Mucosa of rectum (tissue), 2 donors: Measurements from ENCODE around the gene PCYT2.

ENCODE experiments used
- H3K27ac ChIP-seq, 2 donors: one replicate each; pipeline ENCODE4 v1.7.0; 2013; ENCODE audit warnings: inconsistent platforms in 2 of 2, low read depth in 2 of 2, low read length in 2 of 2
- H3K27me3 ChIP-seq, 2 donors: one replicate each; pipeline ENCODE4 v1.7.0; 2013; ENCODE audit warnings: low read length in 2 of 2; ENCODE audit not compliant: control insufficient read depth in 2 of 2, insufficient read depth in 2 of 2
- H3K36me3 ChIP-seq, 2 donors: one replicate each; pipeline ENCODE4 v1.7.0; 2013; ENCODE audit warnings: low read length in 2 of 2; ENCODE audit not compliant: control insufficient read depth in 2 of 2, insufficient read depth in 2 of 2
- H3K4me1 ChIP-seq, 2 donors: one replicate each; pipeline ENCODE4 v1.7.0; 2013; ENCODE audit warnings: low read length in 2 of 2, mild to moderate bottlenecking in 1 of 2; ENCODE audit not compliant: control insufficient read depth in 2 of 2, insufficient read depth in 2 of 2
- H3K4me3 ChIP-seq, 2 donors: one replicate each; pipeline ENCODE4 v1.7.0; 2013; ENCODE audit warnings: low read length in 2 of 2
- H3K9ac ChIP-seq, 2 donors: one replicate each; pipeline ENCODE4 v1.7.0; 2013; ENCODE audit warnings: low read length in 2 of 2, low read depth in 1 of 2, mild to moderate bottlenecking in 1 of 2
- H3K9me3 ChIP-seq, 2 donors: one replicate each; pipeline ENCODE4 v1.7.0; 2013; ENCODE audit warnings: low read length in 2 of 2; ENCODE audit not compliant: control insufficient read depth in 2 of 2
- donor health status: healthy.
- donor health status: Normal muscosa, but diverticular disease.

Gene PCYT2

DNA sequence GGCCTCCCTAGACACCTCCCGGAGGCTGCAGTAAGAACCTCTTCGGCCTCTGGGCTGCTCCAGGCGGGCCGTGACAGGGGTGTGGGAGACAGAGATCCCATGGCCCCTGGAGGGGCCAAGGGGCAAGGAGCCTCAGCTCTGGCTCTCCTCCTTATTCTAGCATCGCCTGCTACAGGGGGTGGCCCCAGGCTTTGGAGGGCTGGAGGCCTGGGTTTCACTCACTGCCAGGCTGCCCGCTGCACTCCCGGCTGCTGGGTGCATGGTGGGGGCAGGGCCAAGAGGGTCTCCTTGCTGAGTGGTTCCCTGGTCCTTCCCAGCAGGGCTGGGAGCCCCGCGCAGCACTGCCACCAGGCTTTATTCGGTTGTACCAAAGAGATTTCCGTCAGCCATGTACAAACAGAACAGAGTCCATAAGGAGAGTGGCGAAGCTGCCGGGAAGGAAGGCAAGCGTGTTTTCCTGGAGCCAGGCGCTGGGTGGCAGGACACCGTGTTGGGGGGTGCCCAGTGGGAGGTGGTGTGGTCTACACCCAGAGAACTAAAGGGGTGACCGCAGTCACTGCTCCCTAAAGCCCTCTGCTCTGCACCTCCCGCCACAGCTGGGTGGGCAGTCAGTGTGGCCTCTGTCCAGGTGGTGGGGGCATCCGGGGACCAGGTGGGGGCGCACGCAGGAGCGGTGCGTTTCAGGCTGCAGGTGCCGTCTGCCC, 7.2 kb downstream of the PCYT2 start:
- Histone ChIP-seq H3K27ac (no peak overlapping the region), H3K9ac (no peak overlapping the region), H3K4me1 (peaks cover 0 to 3% of the 10 kb centered on the region in 2 donors), H3K4me3 (no peak overlapping the region), H3K9me3 (no peaks in the 10 kb centered on the region), H3K36me3 (peaks cover 21 to 32% of the 10 kb centered on the region in 2 donors), H3K27me3 (peaks cover 0 to 3% of the 10 kb centered on the region in 2 donors)

DNA sequence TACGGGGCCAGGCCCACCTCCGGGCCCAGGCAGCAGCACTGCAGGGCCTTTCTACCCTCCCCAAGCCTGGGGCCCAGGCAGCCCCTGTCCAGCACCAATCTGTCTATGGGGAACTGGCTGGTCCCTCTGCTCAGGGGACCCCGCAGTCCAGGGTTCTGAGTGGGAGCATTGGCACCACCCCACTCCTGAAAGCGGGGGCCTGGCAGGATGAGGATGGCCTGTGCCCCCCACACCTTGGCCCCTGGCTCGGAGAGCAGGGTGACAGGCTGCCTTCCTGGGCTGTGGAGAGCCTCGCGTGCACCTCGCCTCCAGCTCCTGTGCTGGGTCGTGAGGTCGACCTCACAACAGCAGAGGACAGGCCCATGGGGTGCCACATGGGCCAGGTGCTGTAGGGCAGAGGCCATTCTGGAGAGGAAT, 7.8 kb downstream of the PCYT2 start:
- H3K27ac ChIP-seq = no peak overlapping the region
- H3K9me3 ChIP-seq = no peaks in the 10 kb centered on the region
- H3K9ac ChIP-seq = no peak overlapping the region
- H3K4me3 ChIP-seq = no peak overlapping the region
- H3K27me3 ChIP-seq = peaks cover 0 to 3% of the 10 kb centered on the region in 2 donors
- H3K4me1 ChIP-seq = peaks cover 0 to 3% of the 10 kb centered on the region in 2 donors
- peaks cover 23 to 38% of the 10 kb centered on the region in 2 donors for H3K36me3 ChIP-seq

GRCh38 chr17:81902653-81903414, 8.4 kb downstream of the PCYT2 start:
- Histone ChIP-seq H3K27ac (no peak overlapping the region), H3K9me3 (no peaks in the 10 kb centered on the region), H3K27me3 (peaks cover 0 to 3% of the 10 kb centered on the region in 2 donors), H3K9ac (peak overlapping the region in 1 of 2 donors; percentile 38), H3K4me1 (peaks cover 0 to 3% of the 10 kb centered on the region in 2 donors), H3K36me3 (peaks cover 23 to 37% of the 10 kb centered on the region in 2 donors), H3K4me3 (no peak overlapping the region)

- peak within 1 kb of the TSS in 1 of 2 donors; percentile 2 for H3K4me3 ChIP-seq
- H3K4me1 ChIP-seq = peaks cover 0 to 3% of the 10 kb centered on the region in 2 donors
- peaks cover 0 to 3% of the 10 kb centered on the region in 2 donors for H3K27me3 ChIP-seq
- H3K9me3 ChIP-seq = no peaks in the 10 kb centered on the region
- peak within 1 kb of the TSS in 1 of 2 donors; percentile 38 for H3K9ac ChIP-seq
- H3K27ac ChIP-seq = no peak within 1 kb of the TSS
- H3K36me3 ChIP-seq = peaks cover 23 to 30% of the 10 kb centered on the region in 2 donors
These were observed 9.1 kb downstream of the PCYT2 start, which contains the start of gene NPB for GRCh38 chr17:81902023-81902652. TSS of gene NPB (plus strand) at chr17:81902238. CDS start at chr17:81902278, 40 bp downstream.

DNA sequence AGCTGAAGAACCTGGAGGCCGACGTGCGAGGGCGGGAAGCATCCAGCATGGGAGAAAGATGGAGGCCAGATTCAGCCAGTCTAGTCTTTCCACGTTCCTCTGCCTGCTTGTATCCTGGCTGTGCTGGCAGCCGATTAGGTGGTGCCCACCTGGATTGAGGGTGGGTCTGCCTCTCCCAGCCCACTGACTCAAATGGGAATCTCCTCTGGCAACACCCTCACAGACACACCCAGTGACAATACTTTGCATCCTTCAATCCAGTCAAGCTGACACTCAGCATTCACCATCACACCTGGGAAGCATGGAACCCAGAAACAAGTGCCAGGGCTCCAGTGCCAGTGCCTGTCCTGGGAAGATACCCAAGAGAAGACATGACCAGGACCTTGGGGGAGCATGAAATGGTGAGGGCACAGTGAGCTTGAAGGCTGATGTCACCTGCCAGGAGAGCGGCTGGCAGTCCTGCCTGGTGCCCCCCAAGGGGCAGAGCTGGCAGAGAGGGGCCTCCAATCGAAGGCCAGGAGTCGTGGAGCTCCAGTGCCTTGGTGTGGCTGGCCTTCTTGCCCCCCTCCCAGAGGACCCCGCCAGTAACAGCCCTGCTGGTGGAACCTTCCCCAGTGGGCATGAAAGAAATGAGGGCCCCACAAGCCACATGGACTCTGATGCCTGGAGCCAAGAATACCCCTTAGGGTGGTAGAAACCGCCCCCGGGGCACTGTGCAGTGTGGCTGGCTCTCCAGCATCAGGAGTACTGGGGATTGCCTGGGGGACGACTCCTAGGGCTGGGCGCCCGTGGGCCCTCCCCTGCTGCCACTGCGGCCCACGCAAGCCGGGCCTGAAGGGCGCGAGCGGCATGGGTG, 9.8 kb downstream of the PCYT2 start:
- H3K36me3 ChIP-seq = peaks cover 16 to 32% of the 10 kb centered on the region in 2 donors
- H3K9me3 ChIP-seq = no peaks in the 10 kb centered on the region
- peaks cover 0 to 3% of the 10 kb centered on the region in 2 donors for H3K4me1 ChIP-seq
- H3K27ac ChIP-seq = no peak overlapping the region
- no peak overlapping the region for H3K4me3 ChIP-seq
- H3K9ac ChIP-seq = no peak overlapping the region
- H3K27me3 ChIP-seq = peaks cover 0 to 3% of the 10 kb centered on the region in 2 donors

DNA sequence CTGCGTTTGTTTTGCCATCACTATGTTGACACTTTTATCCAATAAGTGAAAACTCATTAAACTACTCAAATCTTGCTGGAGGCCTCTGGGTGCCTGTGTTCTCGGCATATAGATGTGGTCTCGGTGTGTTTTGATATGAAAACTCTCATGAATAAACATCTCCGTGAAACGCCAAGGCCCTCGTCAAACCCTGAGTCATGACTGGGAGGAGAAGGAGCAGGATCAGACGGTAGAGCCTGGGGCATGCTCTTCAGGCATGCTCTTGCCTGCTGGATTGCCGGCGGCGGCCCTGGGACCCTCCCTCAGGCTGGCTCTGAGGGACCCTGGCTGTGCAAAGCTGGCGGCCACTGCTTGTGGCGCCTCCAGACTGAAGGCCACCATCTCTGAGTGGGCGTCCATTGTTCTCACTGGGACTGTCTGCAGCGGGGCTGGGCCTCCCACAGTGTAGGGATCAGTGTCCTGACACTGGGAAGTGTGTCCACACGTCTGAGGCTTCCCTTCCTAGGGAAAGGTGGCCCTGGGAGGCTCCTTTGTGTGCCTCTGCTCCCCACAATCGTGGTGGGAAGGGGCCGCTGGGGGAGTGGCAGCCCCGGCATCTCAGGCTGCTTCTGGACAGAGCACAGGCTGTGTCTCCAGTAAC, 10.9 kb downstream of the PCYT2 start:
- H3K4me3 ChIP-seq = no peak overlapping the region
- peaks cover 0 to 3% of the 10 kb centered on the region in 2 donors for H3K4me1 ChIP-seq
- peaks cover 16 to 32% of the 10 kb centered on the region in 2 donors for H3K36me3 ChIP-seq
- H3K9ac ChIP-seq = no peak overlapping the region
- no peaks in the 10 kb centered on the region for H3K9me3 ChIP-seq
- peaks cover 0 to 3% of the 10 kb centered on the region in 2 donors for H3K27me3 ChIP-seq
- H3K27ac ChIP-seq = no peak overlapping the region

DNA sequence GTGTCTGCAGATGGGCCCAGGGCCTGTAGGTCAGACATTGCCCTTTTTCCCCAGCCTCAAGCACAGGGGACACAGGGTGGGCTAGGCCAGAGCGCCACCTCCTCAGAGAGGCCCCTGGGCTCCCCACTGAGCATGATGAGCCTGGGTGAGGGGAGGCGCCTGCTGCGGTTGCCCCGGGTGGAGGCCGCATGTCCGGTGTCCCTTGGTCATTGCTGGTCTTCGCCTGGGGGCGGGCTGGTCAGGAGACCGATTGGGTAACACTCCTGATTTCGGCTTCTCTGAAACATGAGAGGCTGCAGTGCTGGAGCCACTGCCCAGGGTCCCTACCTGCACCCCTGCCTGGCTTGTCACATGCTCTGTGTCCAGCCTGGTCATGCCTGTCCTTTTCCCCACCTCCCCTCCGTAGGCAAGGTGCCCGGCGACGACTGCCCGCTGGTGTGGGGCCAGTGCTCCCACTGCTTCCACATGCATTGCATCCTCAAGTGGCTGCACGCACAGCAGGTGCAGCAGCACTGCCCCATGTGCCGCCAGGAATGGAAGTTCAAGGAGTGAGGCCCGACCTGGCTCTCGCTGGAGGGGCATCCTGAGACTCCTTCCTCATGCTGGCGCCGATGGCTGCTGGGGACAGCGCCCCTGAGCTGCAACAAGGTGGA, 11.6 kb downstream of the PCYT2 start:
- Histone ChIP-seq H3K9ac (no peak overlapping the region), H3K4me1 (peaks cover 0 to 3% of the 10 kb centered on the region in 2 donors), H3K27me3 (peaks cover 0 to 3% of the 10 kb centered on the region in 2 donors), H3K9me3 (no peaks in the 10 kb centered on the region), H3K4me3 (no peak overlapping the region), H3K36me3 (peaks cover 15 to 27% of the 10 kb centered on the region in 2 donors), H3K27ac (no peak overlapping the region)

GRCh38 chr17:81898885-81899284, 12.3 kb downstream of the PCYT2 start:
- H3K27me3 ChIP-seq = peaks cover 0 to 3% of the 10 kb centered on the region in 2 donors
- peaks cover 0 to 3% of the 10 kb centered on the region in 2 donors for H3K4me1 ChIP-seq
- H3K4me3 ChIP-seq = no peak overlapping the region
- no peaks in the 10 kb centered on the region for H3K9me3 ChIP-seq
- H3K27ac ChIP-seq = no peak overlapping the region
- no peak overlapping the region for H3K9ac ChIP-seq
- H3K36me3 ChIP-seq = peaks cover 18 to 30% of the 10 kb centered on the region in 2 donors
